PC-3 (cell line): ENCODE results near the gene LKAAEAR1. TPM values are rescaled to one million over a fixed set of nuclear protein-coding genes. Genes with fewer than 3 reads are reported as not detected.
"Not testable (repeated sequence)": the region's sequence is repeated elsewhere in the genome, so short reads cannot be mapped to it uniquely, and the experiment has no call there.

ENCODE experiments used
- ATAC-seq: fragments of 200-7000 bp; cut with Tn5 transposase; 2 replicates; pipeline ENCODE4 v1.9.1; 2020; ENCODE audit warnings: mild to moderate bottlenecking, moderate library complexity
- BruUV-seq: library from RNA; stranded (reverse); fragments of 400-500 nt; replicated peaks from 2 replicates; lab custom pipeline; 2021; lab: Mats Ljungman, UMichigan
- CTCF ChIA-PET: fragments of 300-600 bp; sonication (Branson Sonifier 250); formaldehyde crosslinking; loops from one replicate; lab custom pipeline; 2022; ENCODE audit warnings: antibody characterized with exemption; lab: Charles Lee
- POLR2A ChIA-PET: fragments of 300-600 bp; sonication (Branson Sonifier 250); formaldehyde crosslinking; loops from one replicate; lab custom pipeline; 2022; ENCODE audit warnings: antibody characterized with exemption; ENCODE audit not compliant: unreplicated experiment; lab: Charles Lee
- DNase-seq: peaks from one replicate; pipeline ENCODE4 v3.0.0-alpha.2; 2015
- H2AFZ ChIP-seq: fragments of 300-600 bp; sonication (generic); 2 replicates; pipeline ENCODE4 v1.6.0; 2016; ENCODE audit warnings: antibody characterized with exemption, low read length
- H3F3A ChIP-seq: fragments of 300-600 bp; sonication (generic); one replicate; pipeline ENCODE4 v1.6.0; 2017; ENCODE audit warnings: antibody characterized with exemption, low read length, control low read depth, mild to moderate bottlenecking; ENCODE audit not compliant: unreplicated experiment
- H3K27ac ChIP-seq: fragments of 300-600 bp; sonication (generic); 2 replicates; pipeline ENCODE4 v1.5.1; 2016; ENCODE audit warnings: mild to moderate bottlenecking, low read length
- H3K27me3 ChIP-seq: fragments of 300-600 bp; sonication (generic); 2 replicates; pipeline ENCODE4 v1.6.1; 2016; ENCODE audit warnings: low read length, mixed read lengths
- H3K36me3 ChIP-seq: fragments of 300-600 bp; sonication (generic); 2 replicates; pipeline ENCODE4 v1.6.1; 2016; ENCODE audit warnings: low read depth, mixed run types, low read length, mixed read lengths
- H3K4me1 ChIP-seq: fragments of 300-600 bp; sonication (generic); 2 replicates; pipeline ENCODE4 v1.5.1; 2016; ENCODE audit warnings: low read length; ENCODE audit not compliant: insufficient read depth
- H3K4me2 ChIP-seq: fragments of 300-600 bp; sonication (generic); 2 replicates; pipeline ENCODE4 v1.6.0; 2016; ENCODE audit warnings: low read length
- H3K4me3 ChIP-seq: fragments of 300-600 bp; sonication (generic); 2 replicates; pipeline ENCODE4 v1.5.1; 2016; ENCODE audit warnings: mild to moderate bottlenecking, low read length, mixed read lengths
- H3K79me2 ChIP-seq: fragments of 300-600 bp; sonication (generic); 2 replicates; pipeline ENCODE4 v1.6.1; 2017; ENCODE audit warnings: low read length, mixed read lengths
- H3K9ac ChIP-seq: fragments of 300-600 bp; sonication (generic); 2 replicates; pipeline ENCODE4 v1.6.0; 2016; ENCODE audit warnings: mild to moderate bottlenecking, low read length
- H3K9me2 ChIP-seq: fragments of 300-600 bp; sonication (generic); replicated peaks from 2 replicates; pipeline ENCODE4 v1.6.1; 2016; ENCODE audit warnings: mixed run types, low read length, mixed read lengths
- H3K9me3 ChIP-seq: fragments of 300-600 bp; sonication (generic); 2 replicates; pipeline ENCODE4 v1.6.1; 2016; ENCODE audit warnings: low read length, mixed read lengths
- H4K20me1 ChIP-seq: fragments of 300-600 bp; sonication (generic); 2 replicates; pipeline ENCODE4 v1.6.1; 2016; ENCODE audit warnings: low read length, mixed read lengths
- CTCF ChIP-seq: fragments of 300-600 bp; sonication (generic); conservative IDR thresholded peaks from 2 replicates; pipeline ENCODE4 v1.5.1; 2017; ENCODE audit warnings: antibody characterized with exemption, low read depth, mild to moderate bottlenecking, low read length
- EZH2 ChIP-seq: fragments of 300-600 bp; sonication (generic); IDR thresholded peaks from one replicate; pipeline ENCODE4 v1.6.1; 2017; ENCODE audit warnings: antibody characterized with exemption, mild to moderate bottlenecking, low read length; ENCODE audit not compliant: unreplicated experiment
- EZH2phosphoT487 ChIP-seq: fragments of 300-600 bp; sonication (generic); IDR thresholded peaks from 2 replicates; pipeline ENCODE4 v1.6.1; 2018; ENCODE audit warnings: mild to moderate bottlenecking, antibody characterized with exemption, low read length, borderline replicate concordance
- intact Hi-C: fragments of 100-400 bp; cut with micrococcal nuclease; formaldehyde crosslinking; loops from 2 replicates; pipeline ENCODE4 v1.9.0; 2023
- total RNA-seq: library from RNA; depleted of rRNA; stranded (reverse); fragments of >200 nt; gene quantifications from 2 replicates; pipeline ENCODE4 v1.2.3, GENCODE V29; 2014

Gene LKAAEAR1
- total RNA-seq, 1 experiment from 2014 or later = 1.1 TPM

DNA sequence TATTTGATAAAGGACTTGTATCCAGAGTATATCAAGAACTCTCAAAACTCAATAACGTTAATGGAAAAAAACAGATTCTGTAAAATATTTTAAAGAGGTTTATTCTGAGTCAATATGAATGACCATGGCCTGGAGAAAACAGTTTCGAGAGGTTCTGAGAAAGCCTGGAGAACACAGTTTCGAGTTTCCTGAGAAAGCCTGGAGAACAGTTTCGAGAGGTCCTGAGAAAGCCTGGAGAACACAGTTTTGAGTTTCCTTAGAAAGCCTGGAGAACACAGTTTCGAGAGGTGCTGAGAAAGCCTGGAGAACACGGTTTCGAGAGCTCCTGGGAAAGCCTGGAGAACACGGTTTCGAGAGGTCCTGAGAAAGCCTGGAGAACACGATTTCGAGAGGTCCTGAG lies 38.7 kb upstream of the LKAAEAR1 start:
- H3K4me1 ChIP-seq, CTCF ChIA-PET, H3K4me2 ChIP-seq, intact Hi-C loops, H3K9me3 ChIP-seq, H2AFZ ChIP-seq, H3K9me2 ChIP-seq, H3F3A ChIP-seq, H3K79me2 ChIP-seq, H4K20me1 ChIP-seq, H3K36me3 ChIP-seq, H3K27ac ChIP-seq, DNase-seq, BruUV-seq, H3K4me3 ChIP-seq, ATAC-seq, POLR2A ChIA-PET, H3K9ac ChIP-seq: not testable (repeated sequence)
- peaks cover 21% of the 10 kb centered on the region for H3K27me3 ChIP-seq

DNA sequence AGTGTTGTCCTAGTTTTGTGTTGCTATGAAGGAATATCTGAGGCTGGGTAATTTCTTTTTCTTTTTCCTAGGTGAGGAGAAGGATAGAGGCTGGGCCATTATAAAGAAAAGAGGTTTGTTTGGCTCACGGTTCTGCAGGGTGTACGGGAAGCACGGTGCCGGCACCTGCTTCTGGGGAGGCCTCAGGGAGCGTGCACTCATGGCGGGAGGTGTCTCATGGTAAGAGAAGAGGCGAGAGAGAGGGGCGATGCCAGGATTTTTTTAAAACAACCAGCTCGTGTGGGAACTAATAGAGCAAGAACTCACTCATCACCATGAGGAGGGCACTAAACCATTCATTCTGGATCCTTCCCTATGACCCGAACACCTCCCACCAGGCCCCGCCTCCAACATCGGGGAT lies 37.4 kb upstream of the LKAAEAR1 start:
- intact Hi-C loops = no loop called here
- Histone ChIP-seq H3K36me3 (no peaks in the 10 kb centered on the region), H3K4me1 (no peaks in the 10 kb centered on the region; the same call in 1 of the 2 replicates), H3K9me2 (no peaks in the 10 kb centered on the region), H4K20me1 (no peaks in the 10 kb centered on the region), H3K9ac (no peak overlapping the region), H3K27me3 (peaks cover 19% of the 10 kb centered on the region), H3K4me3 (no peak overlapping the region), H3K9me3 (no peaks in the 10 kb centered on the region), H2AFZ (no peak overlapping the region), H3K79me2 (no peaks in the 10 kb centered on the region), H3F3A (no peaks in the 10 kb centered on the region), H3K27ac (no peak overlapping the region), H3K4me2 (no peak overlapping the region)
- CTCF ChIA-PET = interaction anchor here (2.6 kb wide), 1 partner anchor 38 kb away, joined by 15 read pairs; the partner anchor contains the start of gene LKAAEAR1
- ATAC-seq (no peak), DNase-seq (no peak)
- POLR2A ChIA-PET = no interaction called here
- no TSS peak for BruUV-seq
- TF ChIP-seq CTCF = no peak
- TF ChIP-seq EZH2phosphoT487 = no peak
- TF ChIP-seq EZH2 = no peak

- no peaks in the 10 kb centered on the region for H3K79me2 ChIP-seq
- no peaks in the 10 kb centered on the region; the same call in 1 of the 2 replicates for H3K4me1 ChIP-seq
- no peaks in the 10 kb centered on the region for H4K20me1 ChIP-seq
- peak overlapping the region; percentile 38; the same call in 1 of the 2 replicates for H3K9ac ChIP-seq
- H3K9me3 ChIP-seq = no peaks in the 10 kb centered on the region
- H3K27me3 ChIP-seq = peaks cover 19% of the 10 kb centered on the region
- H2AFZ ChIP-seq = peak overlapping the region; percentile 88
- no TSS peak for BruUV-seq
- no peak overlapping the region for H3K27ac ChIP-seq
- no peaks in the 10 kb centered on the region for H3F3A ChIP-seq
- H3K9me2 ChIP-seq = no peaks in the 10 kb centered on the region
- DNase-seq (no peak), ATAC-seq (peak; percentile 37)
- H3K4me3 ChIP-seq = peak overlapping the region; percentile 58
- H3K4me2 ChIP-seq = peak overlapping the region; percentile 82
- intact Hi-C loops = loop anchor here (1.0 kb wide), 3 partner anchors 18 to 81 kb away; no protein-coding TSS in a partner anchor
- POLR2A ChIA-PET = no interaction called here
- CTCF ChIA-PET = interaction anchor here (0.8 to 2.6 kb wide), 2 partner anchors 17 to 36 kb away, joined by 15 read pairs; partner anchors contain the start of gene LKAAEAR1
- H3K36me3 ChIP-seq = no peaks in the 10 kb centered on the region
- TF ChIP-seq EZH2phosphoT487 (no peak), CTCF (no peak), EZH2 (no peak)
Observed at GRCh38 chr20:64119681-64120341, 35.6 kb upstream of the LKAAEAR1 start.
